Heart left ventricle (tissue), 16 donors: ENCODE data around the gene EXOC4. TPM values are rescaled to one million over a fixed set of nuclear protein-coding genes. Genes with fewer than 3 reads are reported as not detected.

Experiments
- ATAC-seq, 4 donors: fragments of 200-7000 bp; cut with Tn5 transposase; one replicate each; pipeline ENCODE4 v1.9.1; 2020 to 2022; ENCODE audit warnings: moderate library complexity in 4 of 4, mild to moderate bottlenecking in 3 of 4, moderate number of reproducible peaks in 1 of 4
- DNase-seq, 5 donors: peaks; one replicate each; pipeline ENCODE4 v3.0.0-alpha.2; 2020
- H3K27ac ChIP-seq, 12 donors: fragments of 200-600 bp; sonication (generic) in 4 of 12; one replicate each; pipeline versions ENCODE4 v1.5.0 to v1.8.0; 2016 to 2022; ENCODE audit warnings: mild to moderate bottlenecking in 2 of 12
- H3K27me3 ChIP-seq, 9 donors: fragments of 200-600 bp; sonication (generic) in 2 of 9; one replicate each; pipeline versions ENCODE4 v1.5.1 to v1.8.0; 2016 to 2022; ENCODE audit warnings: mild to moderate bottlenecking in 3 of 9
- H3K36me3 ChIP-seq, 9 donors: fragments of 200-600 bp; sonication (generic) in 2 of 9; one replicate each; pipeline versions ENCODE4 v1.5.0 to v1.8.0; 2018 to 2022; ENCODE audit warnings: mild to moderate bottlenecking in 2 of 9
- H3K4me1 ChIP-seq, 12 donors: fragments of 200-600 bp; sonication (generic) in 4 of 12; one replicate each; pipeline versions ENCODE4 v1.5.0 to v1.8.0; 2016 to 2022; ENCODE audit warnings: mild to moderate bottlenecking in 3 of 12
- H3K4me3 ChIP-seq, 12 donors: fragments of 200-600 bp; sonication (generic) in 4 of 12; one replicate each; pipeline versions ENCODE4 v1.5.0 to v1.8.0; 2017 to 2022; ENCODE audit warnings: mild to moderate bottlenecking in 9 of 12, moderate library complexity in 4 of 12
- H3K9me3 ChIP-seq, 12 donors: fragments of 200-600 bp; sonication (generic) in 4 of 12; one replicate each; pipeline versions ENCODE4 v1.5.0 to v1.8.0; 2016 to 2022; ENCODE audit warnings: mild to moderate bottlenecking in 1 of 12
- CTCF ChIP-seq, 12 donors: fragments of 200-600 bp; sonication (generic) in 4 of 12; IDR thresholded peaks; one replicate each; pipeline versions ENCODE4 v1.5.0 to v1.8.0; 2018 to 2022; ENCODE audit warnings: antibody characterized with exemption in 12 of 12, mild to moderate bottlenecking in 5 of 12
- POLR2A ChIP-seq, 2 donors: fragments of 450-650 bp; IDR thresholded peaks; one replicate each; pipeline ENCODE4 v1.6.1; 2017; ENCODE audit warnings: antibody characterized with exemption in 2 of 2, mild to moderate bottlenecking in 2 of 2, moderate library complexity in 2 of 2
- WGBS, 4 donors: extraction: QIAGEN DNeasy Blood & Tissue Kit in 2 of 4; methylation state at CpG; one replicate each; pipeline versions ENCODE4 v1.1.5 to v1.1.7; 2013 to 2018; 5-methylcytosine and 5-hydroxymethylcytosine counted together
- intact Hi-C, 10 donors: fragments of 100-400 bp; cut with DNase I; formaldehyde crosslinking; loops; one replicate each; pipeline versions ENCODE4 v1.11.1 to v1.14.2; 2022
- polyA plus RNA-seq, 2 donors: library from polyadenylated mRNA; stranded (reverse); fragments of 200-250 nt; gene quantifications; one replicate each; pipeline ENCODE4 v1.2.3, GENCODE V29; 2013
- total RNA-seq, 9 donors: library from RNA; depleted of rRNA in 2 of 9; stranded (reverse); fragments of >200 nt in 2 of 9; fragmentation: NEBNext Ultra II Directional in 3 of 9; extraction: Animal tissue kit (Norgen Biotek cat#: 25700) in 3 of 9; gene quantifications; one replicate each; pipeline versions ENCODE4 v1.1.0 to v1.2.4, GENCODE V29; 2016 to 2023
- donor health status: ischemic (EF 13 %, LVEDD 7.1; RV severe dilation, severe dysfunction).
- donor health status: healthy with polysubstance abuse.
- donor health status: DM: no; HTN: yes; CAD: no.
- donor health status: DM: no; HTN: no; CAD: no.
- donor health status: ischemic (EF 25% LVEDD 6.9; RV normal size, moderate dysfunction).
- donor health status: ischemic (EF 25% LVEDD 5.7; RV mildly dilated, moderate dysfunction).
- donor health status: healthy.
- donor health status: DM: yes; HTN: yes; CAD: no.
- donor health status: ischemic (EF 35%, LVEDD 5.7; RV mildly dilated, moderate dysfunction).
- donor health status: nonischemic (EF 11% LVEDD 7.7; RV severe dilation, severe dysfunction).
- donor health status: DM: yes; HTN: yes; CAD: no.
- donor health status: PGD.
- donor health status: ischemic (EF 29% LVEDD 5.4; RV normal size, mild dysfunction).
- donor health status: nonischemic (EF 23%, LVEDD 6.1; RV moderate dilation, normal function).

The EXOC4 gene
- total and polyA plus RNA-seq, 11 donors = 8.8 to 61.2 (median 33.8) TPM

DNA sequence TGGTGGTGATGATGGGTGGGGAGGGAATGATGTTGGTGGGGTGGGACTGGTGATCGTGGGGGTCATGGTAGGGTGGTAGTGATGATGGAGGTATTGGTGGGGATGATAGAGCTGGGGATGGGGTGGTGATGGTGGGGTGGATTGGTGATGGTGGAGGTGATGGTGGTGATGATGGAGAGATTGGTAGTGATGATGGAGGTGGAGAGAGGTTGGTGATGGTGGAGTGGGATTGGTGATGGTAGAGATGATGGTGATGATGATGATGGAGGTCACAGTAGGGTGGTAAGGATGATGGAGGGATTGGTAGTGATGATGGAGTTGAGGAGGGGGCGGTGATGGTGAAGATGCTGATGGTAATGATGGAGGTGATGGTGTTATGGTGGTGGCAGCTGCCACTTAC is 155.3 kb downstream of the EXOC4 start:
- H3K4me3 ChIP-seq = no peak overlapping the region
- H3K27me3 ChIP-seq = no peaks in the 10 kb centered on the region
- no peaks in the 10 kb centered on the region for H3K9me3 ChIP-seq
- ATAC-seq = no peak
- TF ChIP-seq CTCF (IDR thresholded peaks at IDR 0.05) (no peak), POLR2A (IDR thresholded peaks at IDR 0.05) (no peak)
- H3K36me3 ChIP-seq = no peaks in the 10 kb centered on the region
- peaks cover 0 to 11% (median 0%) of the 10 kb centered on the region in 12 donors for H3K4me1 ChIP-seq
- WGBS, 4 donors = 98% methylated on average over 2 of the region's 2 CpGs
- DNase-seq = no peak
- intact Hi-C loops = no loop called here
- H3K27ac ChIP-seq = no peak overlapping the region

DNA sequence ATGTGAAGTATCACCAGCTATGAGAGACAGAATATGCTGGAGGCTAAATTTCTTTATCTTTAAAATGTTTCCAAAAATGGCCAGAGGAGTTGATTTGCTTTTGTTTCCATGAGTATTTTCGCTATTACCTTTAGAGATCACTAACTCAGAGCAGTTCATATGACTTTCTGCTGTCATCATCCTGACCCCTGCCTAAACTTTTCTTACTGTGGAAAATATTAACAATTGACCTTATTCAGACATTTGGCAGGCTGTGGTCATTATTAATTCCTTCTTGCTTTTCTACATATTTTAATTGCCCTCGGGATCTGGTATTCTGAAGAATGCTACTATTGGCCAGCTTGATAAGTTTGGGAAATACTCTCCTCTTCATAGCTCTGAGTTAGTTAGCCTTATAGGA is 156.5 kb downstream of the EXOC4 start:
- H3K27ac ChIP-seq = no peak overlapping the region
- no peak for DNase-seq
- TF ChIP-seq POLR2A (IDR thresholded peaks at IDR 0.05) = no peak
- no peak for TF ChIP-seq CTCF (IDR thresholded peaks at IDR 0.05)
- peaks cover 0 to 11% (median 0%) of the 10 kb centered on the region in 12 donors for H3K4me1 ChIP-seq
- H3K4me3 ChIP-seq = no peak overlapping the region
- H3K27me3 ChIP-seq = no peaks in the 10 kb centered on the region
- intact Hi-C loops = no loop called here
- H3K9me3 ChIP-seq = no peaks in the 10 kb centered on the region
- no peaks in the 10 kb centered on the region for H3K36me3 ChIP-seq
- ATAC-seq = no peak
- 64 to 76% (median 71%) methylated on average over 2 of the region's 2 CpGs for WGBS, 4 donors

- DNase-seq (no peak), ATAC-seq (no peak)
- H3K27me3 ChIP-seq = no peaks in the 10 kb centered on the region
- intact Hi-C loops = loop anchor here in 1 of 10 donors (10.0 kb wide), 1 partner anchor 175 kb away; no protein-coding TSS in a partner anchor
- no peaks in the 10 kb centered on the region for H3K9me3 ChIP-seq
- H3K27ac ChIP-seq = no peak overlapping the region
- H3K4me3 ChIP-seq = no peak overlapping the region
- H3K36me3 ChIP-seq = no peaks in the 10 kb centered on the region
- H3K4me1 ChIP-seq = peaks cover 0 to 11% (median 0%) of the 10 kb centered on the region in 12 donors
- 64 to 79% (median 70%) methylated on average over 1 of the region's 1 CpG for WGBS, 4 donors
- TF ChIP-seq POLR2A (IDR thresholded peaks at IDR 0.05) (no peak), CTCF (IDR thresholded peaks at IDR 0.05) (no peak)
These were observed 157.1 kb downstream of the EXOC4 start for GRCh38 chr7:133409966-133410365.

DNA sequence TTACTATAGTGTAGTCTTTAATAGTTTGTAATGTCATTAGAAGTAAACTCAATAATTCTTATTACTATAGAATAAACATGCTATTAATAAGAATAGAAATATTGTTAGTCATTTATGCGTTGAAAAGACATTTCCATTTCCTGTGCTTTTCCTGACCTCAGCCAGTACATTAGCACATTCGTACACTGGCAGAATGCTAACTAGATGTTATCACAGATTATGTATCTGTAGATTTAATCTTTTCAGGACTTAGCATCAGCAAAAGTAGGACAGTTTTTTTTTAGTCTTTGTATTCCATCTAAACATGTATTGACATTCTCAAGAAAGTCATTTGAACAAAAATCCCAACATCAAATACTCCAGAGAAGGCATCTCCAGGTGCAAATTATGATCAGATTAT is 158.5 kb downstream of the EXOC4 start:
- Histone ChIP-seq H3K4me1 (peaks cover 0 to 11% (median 0%) of the 10 kb centered on the region in 12 donors), H3K4me3 (no peak overlapping the region), H3K36me3 (no peaks in the 10 kb centered on the region), H3K27ac (no peak overlapping the region), H3K27me3 (no peaks in the 10 kb centered on the region), H3K9me3 (no peaks in the 10 kb centered on the region)
- 51 to 62% (median 56%) methylated on average over 2 of the region's 2 CpGs for WGBS, 4 donors
- ATAC-seq = no peak
- intact Hi-C loops = loop anchor here in 1 of 10 donors (10.0 kb wide), 1 partner anchor 177 kb away; no protein-coding TSS in a partner anchor
- TF ChIP-seq POLR2A (IDR thresholded peaks at IDR 0.05) (no peak), CTCF (IDR thresholded peaks at IDR 0.05) (no peak)
- no peak for DNase-seq
